IMR-90 (cell line): ENCODE results near the gene TELO2.

Experiments
- CHD1 ChIP-seq: IDR thresholded peaks from 2 replicates; pipeline ENCODE4 v1.6.1; 2012; ENCODE audit warnings: low read depth, low read length, improper control_type of control experiment
- POLR2A ChIP-seq: IDR thresholded peaks from 2 replicates; pipeline ENCODE4 v1.6.1; 2012; ENCODE audit warnings: mild to moderate bottlenecking, low read depth, low read length
- RAD21 ChIP-seq: IDR thresholded peaks from 2 replicates; pipeline ENCODE4 v1.6.1; 2012; ENCODE audit warnings: low read length, improper control_type of control experiment
- TF ChIP-seq, protein P1 (sequence below): conservative IDR thresholded peaks from 2 replicates; pipeline ENCODE4 v1.5.1; 2012; ENCODE audit warnings: mild to moderate bottlenecking, low read depth, low read length, improper control_type of control experiment

DNA sequence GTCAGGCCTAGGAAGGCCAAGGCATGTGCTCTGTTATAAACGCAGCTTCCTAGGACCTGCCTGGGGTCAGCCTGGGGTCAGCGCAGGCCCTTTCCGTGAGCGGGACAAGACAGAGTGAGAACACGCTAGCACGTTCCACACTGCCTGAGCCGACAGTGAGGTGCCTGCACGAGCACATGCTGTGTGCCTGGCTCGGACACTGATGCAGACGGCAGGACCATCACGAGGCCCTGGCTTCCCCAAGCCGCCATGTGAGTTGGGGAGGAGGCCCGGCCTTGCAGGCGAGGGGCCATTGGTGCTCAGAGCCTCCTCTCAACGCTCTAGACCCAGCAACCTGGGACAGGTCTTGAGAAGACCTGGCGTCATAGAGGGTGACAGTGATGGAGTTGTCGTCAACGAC is 49.4 kb downstream of the TELO2 start:
- TF ChIP-seq RAD21, result no peak
- no peak for TF ChIP-seq CHD1
- TF ChIP-seq, protein P1, sequence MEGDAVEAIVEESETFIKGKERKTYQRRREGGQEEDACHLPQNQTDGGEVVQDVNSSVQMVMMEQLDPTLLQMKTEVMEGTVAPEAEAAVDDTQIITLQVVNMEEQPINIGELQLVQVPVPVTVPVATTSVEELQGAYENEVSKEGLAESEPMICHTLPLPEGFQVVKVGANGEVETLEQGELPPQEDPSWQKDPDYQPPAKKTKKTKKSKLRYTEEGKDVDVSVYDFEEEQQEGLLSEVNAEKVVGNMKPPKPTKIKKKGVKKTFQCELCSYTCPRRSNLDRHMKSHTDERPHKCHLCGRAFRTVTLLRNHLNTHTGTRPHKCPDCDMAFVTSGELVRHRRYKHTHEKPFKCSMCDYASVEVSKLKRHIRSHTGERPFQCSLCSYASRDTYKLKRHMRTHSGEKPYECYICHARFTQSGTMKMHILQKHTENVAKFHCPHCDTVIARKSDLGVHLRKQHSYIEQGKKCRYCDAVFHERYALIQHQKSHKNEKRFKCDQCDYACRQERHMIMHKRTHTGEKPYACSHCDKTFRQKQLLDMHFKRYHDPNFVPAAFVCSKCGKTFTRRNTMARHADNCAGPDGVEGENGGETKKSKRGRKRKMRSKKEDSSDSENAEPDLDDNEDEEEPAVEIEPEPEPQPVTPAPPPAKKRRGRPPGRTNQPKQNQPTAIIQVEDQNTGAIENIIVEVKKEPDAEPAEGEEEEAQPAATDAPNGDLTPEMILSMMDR, result no peak
- no peak for TF ChIP-seq POLR2A
